H9 (cell line): ENCODE measurements around the gene BLMH. TPM values are rescaled to one million over a fixed set of nuclear protein-coding genes. Genes with fewer than 3 reads are reported as not detected.

ENCODE experiments used
- DNase-seq: peaks from one replicate; pipeline ENCODE4 v3.0.0-alpha.2; 2017
- H2AFZ ChIP-seq: one replicate; pipeline ENCODE4 v1.6.1; 2013; ENCODE audit warnings: mild to moderate bottlenecking, low read length, control low read depth, moderate library complexity
- H2AK5ac ChIP-seq: 2 replicates; pipeline ENCODE4 v1.6.1; 2013; ENCODE audit warnings: low read length, control low read depth, mixed read lengths; ENCODE audit not compliant: insufficient read length
- H2BK120ac ChIP-seq: one replicate; pipeline ENCODE4 v1.6.1; 2013; ENCODE audit warnings: low read depth, mild to moderate bottlenecking, low read length, control low read depth, inconsistent platforms; ENCODE audit not compliant: poor library complexity, severe bottlenecking
- H2BK12ac ChIP-seq: 2 replicates; pipeline ENCODE4 v1.6.1; 2013; ENCODE audit warnings: low read length, control low read depth, mixed read lengths, low read depth; ENCODE audit not compliant: insufficient read length
- H2BK15ac ChIP-seq: 2 replicates; pipeline ENCODE4 v1.6.1; 2013; ENCODE audit warnings: low read depth, low read length, control low read depth
- H2BK20ac ChIP-seq: one replicate; pipeline ENCODE4 v1.6.1; 2013; ENCODE audit warnings: low read depth, mild to moderate bottlenecking, low read length, control low read depth, inconsistent platforms; ENCODE audit not compliant: poor library complexity, severe bottlenecking
- H2BK5ac ChIP-seq: 2 replicates; pipeline ENCODE4 v1.6.1; 2013; ENCODE audit warnings: low read length, control low read depth, mixed read lengths; ENCODE audit not compliant: insufficient read length
- H3K14ac ChIP-seq: 2 replicates; pipeline ENCODE4 v1.6.1; 2013; ENCODE audit warnings: low read length, control low read depth; ENCODE audit not compliant: insufficient read depth
- H3K18ac ChIP-seq: 2 replicates; pipeline ENCODE4 v1.6.1; 2013; ENCODE audit warnings: low read depth, mild to moderate bottlenecking, mixed read lengths, low read length, control low read depth; ENCODE audit not compliant: insufficient read length
- H3K23ac ChIP-seq: 2 replicates; pipeline ENCODE4 v1.6.1; 2013; ENCODE audit warnings: low read length, control low read depth, mixed read lengths, low read depth; ENCODE audit not compliant: insufficient read length
- H3K23me2 ChIP-seq: 2 replicates; pipeline ENCODE4 v1.6.1; 2013; ENCODE audit warnings: low read depth, mild to moderate bottlenecking, mixed read lengths, low read length, control low read depth; ENCODE audit not compliant: insufficient read length, poor library complexity, severe bottlenecking
- H3K27ac ChIP-seq: 2 replicates; pipeline ENCODE4 v1.5.1; 2013; ENCODE audit warnings: low read length, control low read depth, mixed read lengths, low read depth; ENCODE audit not compliant: insufficient read length
- H3K27me3 ChIP-seq: 2 replicates; pipeline ENCODE4 v1.6.1; 2013; ENCODE audit warnings: low read length, control low read depth, inconsistent platforms; ENCODE audit not compliant: insufficient read depth
- H3K4ac ChIP-seq: 2 replicates; pipeline ENCODE4 v1.6.1; 2013; ENCODE audit warnings: low read depth, mild to moderate bottlenecking, control low read depth, inconsistent platforms, low read length, moderate library complexity
- H3K4me1 ChIP-seq: 2 replicates; pipeline ENCODE4 v1.6.1; 2013; ENCODE audit warnings: low read length, control low read depth, inconsistent platforms; ENCODE audit not compliant: insufficient read depth
- H3K4me2 ChIP-seq: 2 replicates; pipeline ENCODE4 v1.6.1; 2013; ENCODE audit warnings: low read length, control low read depth, mixed read lengths; ENCODE audit not compliant: insufficient read length, insufficient read depth
- H3K56ac ChIP-seq: 2 replicates; pipeline ENCODE4 v1.6.1; 2013; ENCODE audit warnings: low read depth, mild to moderate bottlenecking, mixed read lengths, low read length, control low read depth; ENCODE audit not compliant: insufficient read length
- H3K79me1 ChIP-seq: 2 replicates; pipeline ENCODE4 v1.6.1; 2013; ENCODE audit warnings: low read depth, mild to moderate bottlenecking, moderate library complexity, low read length, control low read depth, inconsistent platforms; ENCODE audit not compliant: insufficient read depth, poor library complexity, severe bottlenecking
- H3K79me2 ChIP-seq: 2 replicates; pipeline ENCODE4 v1.6.1; 2013; ENCODE audit warnings: low read length, control low read depth, inconsistent platforms; ENCODE audit not compliant: insufficient read depth
- H3K9ac ChIP-seq: 2 replicates; pipeline ENCODE4 v1.6.1; 2013; ENCODE audit warnings: low read length, control low read depth, mixed read lengths; ENCODE audit not compliant: insufficient read length; ENCODE audit errors: extremely low read depth
- H3K9me3 ChIP-seq: one replicate; pipeline ENCODE4 v1.6.1; 2013; ENCODE audit warnings: low read depth, low read length, inconsistent platforms; ENCODE audit not compliant: control insufficient read depth
- H3T11ph ChIP-seq: one replicate; pipeline ENCODE4 v1.6.1; 2013; ENCODE audit warnings: mild to moderate bottlenecking, low read length, control low read depth, inconsistent platforms
- H4K20me1 ChIP-seq: one replicate; pipeline ENCODE4 v1.6.1; 2013; ENCODE audit not compliant: control insufficient read depth, insufficient read length, insufficient read depth
- H4K5ac ChIP-seq: 2 replicates; pipeline ENCODE4 v1.6.1; 2013; ENCODE audit warnings: low read depth, mild to moderate bottlenecking, mixed read lengths, low read length, control low read depth; ENCODE audit not compliant: insufficient read length
- H4K8ac ChIP-seq: replicated peaks from 2 replicates; pipeline ENCODE4 v1.6.1; 2013; ENCODE audit warnings: low read length, control low read depth, mixed read lengths, low read depth; ENCODE audit not compliant: insufficient read length
- H4K91ac ChIP-seq: 2 replicates; pipeline ENCODE4 v1.6.1; 2013; ENCODE audit warnings: low read depth, mild to moderate bottlenecking, moderate library complexity, mixed read lengths, low read length, control low read depth; ENCODE audit not compliant: insufficient read length
- H3K27ac Mint-ChIP-seq, 3 experiments: 2 replicates in 2 of 3; 3 replicates in 1 of 3; pipeline ENCODE4 v1.8.0; 2020 to 2021; ENCODE audit warnings: mixed read lengths in 3 of 3, mild to moderate bottlenecking in 1 of 3, moderate library complexity in 1 of 3
- H3K27me3 Mint-ChIP-seq: 2 replicates; pipeline ENCODE4 v1.8.0; 2021; ENCODE audit warnings: low read depth, mild to moderate bottlenecking, moderate library complexity, mixed read lengths
- H3K36me3 Mint-ChIP-seq, 3 experiments: 2 replicates in 2 of 3; 3 replicates in 1 of 3; pipeline ENCODE4 v1.8.0; 2020 to 2021; ENCODE audit warnings: low read depth in 3 of 3, mixed read lengths in 3 of 3; ENCODE audit not compliant: insufficient read depth in 1 of 3
- H3K4me1 Mint-ChIP-seq, 2 experiments: 2 replicates each; pipeline ENCODE4 v1.8.0; 2020; ENCODE audit warnings: mixed read lengths in 2 of 2
- H3K4me3 Mint-ChIP-seq, 2 experiments: 2 replicates in 1 of 2; 3 replicates in 1 of 2; pipeline ENCODE4 v1.8.0; 2020 to 2021; ENCODE audit warnings: mild to moderate bottlenecking in 2 of 2, mixed read lengths in 2 of 2, moderate library complexity in 1 of 2
- H3K9me3 Mint-ChIP-seq, 2 experiments: 2 replicates in 1 of 2; 3 replicates in 1 of 2; pipeline ENCODE4 v1.8.0; 2020; ENCODE audit warnings: mild to moderate bottlenecking in 2 of 2, mixed read lengths in 2 of 2, moderate library complexity in 1 of 2
- WGBS: extraction: QIAGEN DNeasy Blood & Tissue Kit; methylation state at CpG from one replicate; pipeline ENCODE4 v1.1.7; 2013; ENCODE audit warnings: missing lambda C conversion rate, low lambda C conversion rate, mixed read lengths; ENCODE audit not compliant: insufficient read length; ENCODE audit errors: extremely low coverage; 5-methylcytosine and 5-hydroxymethylcytosine counted together
- total RNA-seq: library from RNA; stranded (reverse); gene quantifications from 2 replicates; pipeline ENCODE4 v1.2.1, GENCODE V29; 2021
- TF ChIP-seq, protein P1 (sequence below): fragments of 200-600 bp; sonication (generic); conservative IDR thresholded peaks from 3 replicates; pipeline ENCODE4 v1.8.0; 2021; ENCODE audit warnings: antibody characterized with exemption, mild to moderate bottlenecking

BLMH gene
- total RNA-seq, 1 experiment from 2014 or later, result 74.7 TPM

DNA sequence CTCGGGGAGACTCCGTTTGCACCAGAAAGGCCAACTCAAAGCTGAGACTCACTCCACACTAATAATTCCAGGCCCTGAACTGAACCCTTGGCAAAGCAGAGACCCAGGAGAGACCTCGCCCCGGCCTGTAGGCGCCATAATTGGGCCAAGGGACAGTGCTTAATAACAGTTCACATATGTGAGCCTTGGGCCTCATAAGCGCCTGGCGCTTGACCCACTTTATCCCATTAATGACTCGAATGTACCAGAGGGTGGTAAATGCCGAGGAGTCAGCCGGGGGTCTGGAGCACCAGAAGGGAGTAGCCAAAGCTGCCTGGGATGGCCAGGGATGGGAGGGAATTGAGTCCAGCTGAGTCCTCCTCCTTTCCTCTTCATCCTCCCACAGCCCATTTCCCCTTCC, 80.8 kb downstream of the BLMH start:
- no CpG with 5 or more reads among the region's 10 CpGs for WGBS
- Histone ChIP-seq H3T11ph (no peak overlapping the region), H3K23ac (no peak overlapping the region), H3K4me1 (no peaks in the 10 kb centered on the region), H2AFZ (no peak overlapping the region), H3K18ac (no peak overlapping the region), H3K27me3 (no peaks in the 10 kb centered on the region), H2BK15ac (no peak overlapping the region), H3K14ac (no peak overlapping the region), H3K4me2 (no peak overlapping the region), H4K8ac (no peak overlapping the region), H3K9ac (no peak overlapping the region), H3K79me2 (no peaks in the 10 kb centered on the region), H3K4ac (no peak overlapping the region), H3K9me3 (no peaks in the 10 kb centered on the region), H4K91ac (no peak overlapping the region), H4K20me1 (no peaks in the 10 kb centered on the region), H3K79me1 (no peaks in the 10 kb centered on the region), H3K23me2 (no peaks in the 10 kb centered on the region), H2AK5ac (no peak overlapping the region), H2BK12ac (no peak overlapping the region), H4K5ac (no peak overlapping the region), H2BK20ac (no peak overlapping the region), H3K56ac (no peak overlapping the region), H2BK5ac (no peak overlapping the region), H3K27ac (no peak overlapping the region), H2BK120ac (no peak overlapping the region)
- TF ChIP-seq, protein P1, sequence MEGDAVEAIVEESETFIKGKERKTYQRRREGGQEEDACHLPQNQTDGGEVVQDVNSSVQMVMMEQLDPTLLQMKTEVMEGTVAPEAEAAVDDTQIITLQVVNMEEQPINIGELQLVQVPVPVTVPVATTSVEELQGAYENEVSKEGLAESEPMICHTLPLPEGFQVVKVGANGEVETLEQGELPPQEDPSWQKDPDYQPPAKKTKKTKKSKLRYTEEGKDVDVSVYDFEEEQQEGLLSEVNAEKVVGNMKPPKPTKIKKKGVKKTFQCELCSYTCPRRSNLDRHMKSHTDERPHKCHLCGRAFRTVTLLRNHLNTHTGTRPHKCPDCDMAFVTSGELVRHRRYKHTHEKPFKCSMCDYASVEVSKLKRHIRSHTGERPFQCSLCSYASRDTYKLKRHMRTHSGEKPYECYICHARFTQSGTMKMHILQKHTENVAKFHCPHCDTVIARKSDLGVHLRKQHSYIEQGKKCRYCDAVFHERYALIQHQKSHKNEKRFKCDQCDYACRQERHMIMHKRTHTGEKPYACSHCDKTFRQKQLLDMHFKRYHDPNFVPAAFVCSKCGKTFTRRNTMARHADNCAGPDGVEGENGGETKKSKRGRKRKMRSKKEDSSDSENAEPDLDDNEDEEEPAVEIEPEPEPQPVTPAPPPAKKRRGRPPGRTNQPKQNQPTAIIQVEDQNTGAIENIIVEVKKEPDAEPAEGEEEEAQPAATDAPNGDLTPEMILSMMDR, result no peak
- H3K27ac Mint-ChIP-seq, result no peak overlapping the region
- H3K36me3 Mint-ChIP-seq, result no peaks in the 10 kb centered on the region
- no peak overlapping the region for H3K4me3 Mint-ChIP-seq
- H3K27me3 Mint-ChIP-seq, result no peaks in the 10 kb centered on the region; the same call in none of the 2 replicates
- H3K4me1 Mint-ChIP-seq, result peaks cover 0 to 2% of the 10 kb centered on the region in 2 experiments; a peak in 1 of 4 replicates
- peaks cover 0 to 3% of the 10 kb centered on the region in 2 experiments; a peak in 1 of 5 replicates for H3K9me3 Mint-ChIP-seq
- peak; percentile 24 for DNase-seq
